H9 (cell line): ENCODE data around the gene TXNL4A. TPM values are rescaled to one million over a fixed set of nuclear protein-coding genes. Genes with fewer than 3 reads are reported as not detected.

ENCODE experiments used
- DNase-seq: peaks from one replicate; pipeline ENCODE4 v3.0.0-alpha.2; 2017
- H2AFZ ChIP-seq: one replicate; pipeline ENCODE4 v1.6.1; 2013; ENCODE audit warnings: mild to moderate bottlenecking, low read length, control low read depth, moderate library complexity
- H2AK5ac ChIP-seq: 2 replicates; pipeline ENCODE4 v1.6.1; 2013; ENCODE audit warnings: low read length, control low read depth, mixed read lengths; ENCODE audit not compliant: insufficient read length
- H2BK120ac ChIP-seq: one replicate; pipeline ENCODE4 v1.6.1; 2013; ENCODE audit warnings: low read depth, mild to moderate bottlenecking, low read length, control low read depth, inconsistent platforms; ENCODE audit not compliant: poor library complexity, severe bottlenecking
- H2BK12ac ChIP-seq: 2 replicates; pipeline ENCODE4 v1.6.1; 2013; ENCODE audit warnings: low read length, control low read depth, mixed read lengths, low read depth; ENCODE audit not compliant: insufficient read length
- H2BK15ac ChIP-seq: 2 replicates; pipeline ENCODE4 v1.6.1; 2013; ENCODE audit warnings: low read depth, low read length, control low read depth
- H2BK20ac ChIP-seq: one replicate; pipeline ENCODE4 v1.6.1; 2013; ENCODE audit warnings: low read depth, mild to moderate bottlenecking, low read length, control low read depth, inconsistent platforms; ENCODE audit not compliant: poor library complexity, severe bottlenecking
- H2BK5ac ChIP-seq: 2 replicates; pipeline ENCODE4 v1.6.1; 2013; ENCODE audit warnings: low read length, control low read depth, mixed read lengths; ENCODE audit not compliant: insufficient read length
- H3K14ac ChIP-seq: 2 replicates; pipeline ENCODE4 v1.6.1; 2013; ENCODE audit warnings: low read length, control low read depth; ENCODE audit not compliant: insufficient read depth
- H3K18ac ChIP-seq: 2 replicates; pipeline ENCODE4 v1.6.1; 2013; ENCODE audit warnings: low read depth, mild to moderate bottlenecking, mixed read lengths, low read length, control low read depth; ENCODE audit not compliant: insufficient read length
- H3K23ac ChIP-seq: 2 replicates; pipeline ENCODE4 v1.6.1; 2013; ENCODE audit warnings: low read length, control low read depth, mixed read lengths, low read depth; ENCODE audit not compliant: insufficient read length
- H3K23me2 ChIP-seq: 2 replicates; pipeline ENCODE4 v1.6.1; 2013; ENCODE audit warnings: low read depth, mild to moderate bottlenecking, mixed read lengths, low read length, control low read depth; ENCODE audit not compliant: insufficient read length, poor library complexity, severe bottlenecking
- H3K27ac ChIP-seq: 2 replicates; pipeline ENCODE4 v1.5.1; 2013; ENCODE audit warnings: low read length, control low read depth, mixed read lengths, low read depth; ENCODE audit not compliant: insufficient read length
- H3K27me3 ChIP-seq: 2 replicates; pipeline ENCODE4 v1.6.1; 2013; ENCODE audit warnings: low read length, control low read depth, inconsistent platforms; ENCODE audit not compliant: insufficient read depth
- H3K4ac ChIP-seq: 2 replicates; pipeline ENCODE4 v1.6.1; 2013; ENCODE audit warnings: low read depth, mild to moderate bottlenecking, control low read depth, inconsistent platforms, low read length, moderate library complexity
- H3K4me1 ChIP-seq: 2 replicates; pipeline ENCODE4 v1.6.1; 2013; ENCODE audit warnings: low read length, control low read depth, inconsistent platforms; ENCODE audit not compliant: insufficient read depth
- H3K4me2 ChIP-seq: 2 replicates; pipeline ENCODE4 v1.6.1; 2013; ENCODE audit warnings: low read length, control low read depth, mixed read lengths; ENCODE audit not compliant: insufficient read length, insufficient read depth
- H3K56ac ChIP-seq: 2 replicates; pipeline ENCODE4 v1.6.1; 2013; ENCODE audit warnings: low read depth, mild to moderate bottlenecking, mixed read lengths, low read length, control low read depth; ENCODE audit not compliant: insufficient read length
- H3K79me1 ChIP-seq: 2 replicates; pipeline ENCODE4 v1.6.1; 2013; ENCODE audit warnings: low read depth, mild to moderate bottlenecking, moderate library complexity, low read length, control low read depth, inconsistent platforms; ENCODE audit not compliant: insufficient read depth, poor library complexity, severe bottlenecking
- H3K79me2 ChIP-seq: 2 replicates; pipeline ENCODE4 v1.6.1; 2013; ENCODE audit warnings: low read length, control low read depth, inconsistent platforms; ENCODE audit not compliant: insufficient read depth
- H3K9ac ChIP-seq: 2 replicates; pipeline ENCODE4 v1.6.1; 2013; ENCODE audit warnings: low read length, control low read depth, mixed read lengths; ENCODE audit not compliant: insufficient read length; ENCODE audit errors: extremely low read depth
- H3K9me3 ChIP-seq: one replicate; pipeline ENCODE4 v1.6.1; 2013; ENCODE audit warnings: low read depth, low read length, inconsistent platforms; ENCODE audit not compliant: control insufficient read depth
- H3T11ph ChIP-seq: one replicate; pipeline ENCODE4 v1.6.1; 2013; ENCODE audit warnings: mild to moderate bottlenecking, low read length, control low read depth, inconsistent platforms
- H4K20me1 ChIP-seq: one replicate; pipeline ENCODE4 v1.6.1; 2013; ENCODE audit not compliant: control insufficient read depth, insufficient read length, insufficient read depth
- H4K5ac ChIP-seq: 2 replicates; pipeline ENCODE4 v1.6.1; 2013; ENCODE audit warnings: low read depth, mild to moderate bottlenecking, mixed read lengths, low read length, control low read depth; ENCODE audit not compliant: insufficient read length
- H4K8ac ChIP-seq: replicated peaks from 2 replicates; pipeline ENCODE4 v1.6.1; 2013; ENCODE audit warnings: low read length, control low read depth, mixed read lengths, low read depth; ENCODE audit not compliant: insufficient read length
- H4K91ac ChIP-seq: 2 replicates; pipeline ENCODE4 v1.6.1; 2013; ENCODE audit warnings: low read depth, mild to moderate bottlenecking, moderate library complexity, mixed read lengths, low read length, control low read depth; ENCODE audit not compliant: insufficient read length
- H3K27ac Mint-ChIP-seq, 3 experiments: 2 replicates in 2 of 3; 3 replicates in 1 of 3; pipeline ENCODE4 v1.8.0; 2020 to 2021; ENCODE audit warnings: mixed read lengths in 3 of 3, mild to moderate bottlenecking in 1 of 3, moderate library complexity in 1 of 3
- H3K27me3 Mint-ChIP-seq: 2 replicates; pipeline ENCODE4 v1.8.0; 2021; ENCODE audit warnings: low read depth, mild to moderate bottlenecking, moderate library complexity, mixed read lengths
- H3K36me3 Mint-ChIP-seq, 3 experiments: 2 replicates in 2 of 3; 3 replicates in 1 of 3; pipeline ENCODE4 v1.8.0; 2020 to 2021; ENCODE audit warnings: low read depth in 3 of 3, mixed read lengths in 3 of 3; ENCODE audit not compliant: insufficient read depth in 1 of 3
- H3K4me1 Mint-ChIP-seq, 2 experiments: 2 replicates each; pipeline ENCODE4 v1.8.0; 2020; ENCODE audit warnings: mixed read lengths in 2 of 2
- H3K4me3 Mint-ChIP-seq, 2 experiments: 2 replicates in 1 of 2; 3 replicates in 1 of 2; pipeline ENCODE4 v1.8.0; 2020 to 2021; ENCODE audit warnings: mild to moderate bottlenecking in 2 of 2, mixed read lengths in 2 of 2, moderate library complexity in 1 of 2
- H3K9me3 Mint-ChIP-seq, 2 experiments: 2 replicates in 1 of 2; 3 replicates in 1 of 2; pipeline ENCODE4 v1.8.0; 2020; ENCODE audit warnings: mild to moderate bottlenecking in 2 of 2, mixed read lengths in 2 of 2, moderate library complexity in 1 of 2
- WGBS: extraction: QIAGEN DNeasy Blood & Tissue Kit; methylation state at CpG from one replicate; pipeline ENCODE4 v1.1.7; 2013; ENCODE audit warnings: missing lambda C conversion rate, low lambda C conversion rate, mixed read lengths; ENCODE audit not compliant: insufficient read length; ENCODE audit errors: extremely low coverage; 5-methylcytosine and 5-hydroxymethylcytosine counted together
- total RNA-seq: library from RNA; stranded (reverse); gene quantifications from 2 replicates; pipeline ENCODE4 v1.2.1, GENCODE V29; 2021
- TF ChIP-seq, protein P1 (sequence below): fragments of 200-600 bp; sonication (generic); conservative IDR thresholded peaks from 3 replicates; pipeline ENCODE4 v1.8.0; 2021; ENCODE audit warnings: antibody characterized with exemption, mild to moderate bottlenecking

Gene TXNL4A
- total RNA-seq, 1 experiment from 2014 or later: 163 TPM

DNA sequence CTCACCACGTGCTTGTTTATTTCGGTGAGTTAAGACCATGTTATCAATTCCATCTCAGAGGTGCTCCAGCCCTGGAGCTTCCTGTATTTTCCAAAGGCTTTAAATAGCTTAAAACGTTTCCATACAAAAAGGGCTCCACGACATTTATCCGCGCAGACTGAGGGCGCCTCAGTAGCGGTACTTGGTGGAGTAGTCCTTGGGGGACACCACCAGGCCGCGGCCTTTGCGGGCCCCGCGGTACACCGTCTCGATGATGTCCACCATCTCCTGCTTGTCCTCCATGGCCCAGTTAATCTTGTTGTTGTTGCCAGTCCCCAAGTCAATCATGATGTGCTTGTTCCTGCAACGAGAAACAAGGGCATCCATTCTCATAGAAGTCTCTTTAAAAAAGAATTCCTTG is 14.8 kb downstream of the TXNL4A start:
- Histone ChIP-seq H3K4me1 (no peaks in the 10 kb centered on the region), H3K4ac (no peak overlapping the region), H3K14ac (no peak overlapping the region), H3K27me3 (no peaks in the 10 kb centered on the region), H3T11ph (no peak overlapping the region), H3K23ac (no peak overlapping the region), H3K9ac (no peak overlapping the region), H2AFZ (no peak overlapping the region), H2BK12ac (no peak overlapping the region), H4K8ac (no peak overlapping the region), H2BK15ac (no peak overlapping the region), H3K23me2 (no peaks in the 10 kb centered on the region), H3K9me3 (no peaks in the 10 kb centered on the region), H2BK120ac (no peak overlapping the region), H3K79me1 (peaks cover 15% of the 10 kb centered on the region), H4K5ac (no peak overlapping the region), H4K91ac (no peak overlapping the region), H3K4me2 (no peak overlapping the region), H2BK20ac (no peak overlapping the region), H4K20me1 (no peaks in the 10 kb centered on the region), H2BK5ac (no peak overlapping the region), H3K56ac (no peak overlapping the region), H2AK5ac (no peak overlapping the region), H3K18ac (no peak overlapping the region), H3K79me2 (peaks cover 17% of the 10 kb centered on the region; the same call in 1 of the 2 replicates), H3K27ac (no peak overlapping the region)
- H3K27me3 Mint-ChIP-seq: no peaks in the 10 kb centered on the region
- no peaks in the 10 kb centered on the region for H3K9me3 Mint-ChIP-seq
- H3K27ac Mint-ChIP-seq: no peak overlapping the region
- no peaks in the 10 kb centered on the region for H3K4me1 Mint-ChIP-seq
- peaks cover 30 to 77% (median 64%) of the 10 kb centered on the region in 3 experiments for H3K36me3 Mint-ChIP-seq
- TF ChIP-seq, protein P1, sequence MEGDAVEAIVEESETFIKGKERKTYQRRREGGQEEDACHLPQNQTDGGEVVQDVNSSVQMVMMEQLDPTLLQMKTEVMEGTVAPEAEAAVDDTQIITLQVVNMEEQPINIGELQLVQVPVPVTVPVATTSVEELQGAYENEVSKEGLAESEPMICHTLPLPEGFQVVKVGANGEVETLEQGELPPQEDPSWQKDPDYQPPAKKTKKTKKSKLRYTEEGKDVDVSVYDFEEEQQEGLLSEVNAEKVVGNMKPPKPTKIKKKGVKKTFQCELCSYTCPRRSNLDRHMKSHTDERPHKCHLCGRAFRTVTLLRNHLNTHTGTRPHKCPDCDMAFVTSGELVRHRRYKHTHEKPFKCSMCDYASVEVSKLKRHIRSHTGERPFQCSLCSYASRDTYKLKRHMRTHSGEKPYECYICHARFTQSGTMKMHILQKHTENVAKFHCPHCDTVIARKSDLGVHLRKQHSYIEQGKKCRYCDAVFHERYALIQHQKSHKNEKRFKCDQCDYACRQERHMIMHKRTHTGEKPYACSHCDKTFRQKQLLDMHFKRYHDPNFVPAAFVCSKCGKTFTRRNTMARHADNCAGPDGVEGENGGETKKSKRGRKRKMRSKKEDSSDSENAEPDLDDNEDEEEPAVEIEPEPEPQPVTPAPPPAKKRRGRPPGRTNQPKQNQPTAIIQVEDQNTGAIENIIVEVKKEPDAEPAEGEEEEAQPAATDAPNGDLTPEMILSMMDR: no peak
- DNase-seq: no peak
- WGBS: no CpG with 5 or more reads among the region's 16 CpGs
- no peak overlapping the region for H3K4me3 Mint-ChIP-seq
